Upper lobe of left lung (tissue), 6 donors: ENCODE data around the gene VAC14. TPM values are rescaled to one million over a fixed set of nuclear protein-coding genes. Genes with fewer than 3 reads are reported as not detected.

Experiments
- ATAC-seq, 2 donors: fragments of 200-7000 bp; cut with Tn5 transposase; one replicate each; pipeline ENCODE4 v1.9.1; 2022; ENCODE audit warnings: mild to moderate bottlenecking in 2 of 2, moderate library complexity in 2 of 2; ENCODE audit not compliant: low FRiP score in 2 of 2
- DNase-seq, 2 donors: peaks; one replicate each; pipeline ENCODE4 v3.0.0-alpha.2; 2019 to 2020
- H3K27ac ChIP-seq, 4 donors: fragments of 200-600 bp; sonication (generic); one replicate each; pipeline ENCODE4 v1.5.1; 2016 to 2019
- H3K27me3 ChIP-seq, 4 donors: fragments of 200-600 bp; sonication (generic); one replicate each; pipeline ENCODE4 v1.5.1; 2017 to 2019
- H3K36me3 ChIP-seq, 4 donors: fragments of 200-600 bp; sonication (generic); one replicate each; pipeline ENCODE4 v1.5.1; 2016 to 2019
- H3K4me1 ChIP-seq, 4 donors: fragments of 200-600 bp; sonication (generic); one replicate each; pipeline ENCODE4 v1.5.1; 2018 to 2019
- H3K4me3 ChIP-seq, 4 donors: fragments of 200-600 bp; sonication (generic); one replicate each; pipeline ENCODE4 v1.5.1; 2017 to 2019; ENCODE audit warnings: mild to moderate bottlenecking in 2 of 4, moderate library complexity in 1 of 4
- H3K9me3 ChIP-seq, 4 donors: fragments of 200-600 bp; sonication (generic); one replicate each; pipeline ENCODE4 v1.5.1; 2018 to 2019
- CTCF ChIP-seq, 6 experiments: fragments of 450-650 bp in 4 of 6; fragments of 200-600 bp in 2 of 6; sonication (generic) in 2 of 6; IDR thresholded peaks; one replicate each; pipeline ENCODE4 v1.5.1; 2016 to 2019; ENCODE audit warnings: antibody characterized with exemption in 6 of 6
- EP300 ChIP-seq, 4 donors: sonication (generic); formaldehyde crosslinking; IDR thresholded peaks; one replicate each; pipeline ENCODE4 v1.5.1; 2017; ENCODE audit warnings: antibody characterized with exemption in 4 of 4, control low read depth in 2 of 4
- POLR2A ChIP-seq, 4 donors: fragments of 450-650 bp; IDR thresholded peaks; one replicate each; pipeline ENCODE4 v1.5.1; 2016 to 2017; ENCODE audit warnings: antibody characterized with exemption in 4 of 4, mild to moderate bottlenecking in 2 of 4
- POLR2AphosphoS5 ChIP-seq, 2 donors: sonication (generic); formaldehyde crosslinking; IDR thresholded peaks; one replicate each; pipeline ENCODE4 v1.5.1; 2017; ENCODE audit warnings: antibody characterized with exemption in 2 of 2
- WGBS, 2 donors: methylation state at CpG; one replicate each; pipeline ENCODE4 v1.1.5; 2017 to 2018; 5-methylcytosine and 5-hydroxymethylcytosine counted together
- total RNA-seq, 6 donors: library from RNA; depleted of rRNA in 4 of 6; stranded (reverse); fragments of >200 nt in 4 of 6; gene quantifications; one replicate each; pipeline versions ENCODE4 v1.1.0 to v1.2.1, GENCODE V29; 2016 to 2021
- donor health status: DM: no; HTN: no; CAD: no; lungs with moderate emphysema.
- donor health status: DM: no; HTN: yes; CAD: no; lungs with severe emphysema.

The VAC14 gene
- total RNA-seq, 6 donors from 2014 or later = 39.6 to 145 (median 57.4) TPM

GRCh38 chr16:70781800-70782199, 19.2 kb downstream of the VAC14 start:
- WGBS, 2 donors = 94 to 96% methylated on average over 7 to 14 of the region's 14 CpGs
- Histone ChIP-seq H3K27ac (no peak overlapping the region), H3K9me3 (no peaks in the 10 kb centered on the region), H3K27me3 (no peaks in the 10 kb centered on the region), H3K4me3 (no peak overlapping the region), H3K4me1 (peaks cover 0 to 3% (median 0%) of the 10 kb centered on the region in 4 donors), H3K36me3 (peaks cover 42 to 92% (median 70%) of the 10 kb centered on the region in 4 donors)
- no peak for ATAC-seq
- TF ChIP-seq CTCF (IDR thresholded peaks at IDR 0.05) = no peak
- no peak for TF ChIP-seq POLR2AphosphoS5 (IDR thresholded peaks at IDR 0.05)
- TF ChIP-seq POLR2A (IDR thresholded peaks at IDR 0.05) = no peak
- no peak for TF ChIP-seq EP300 (IDR thresholded peaks at IDR 0.05)
- peak in 1 of 2 donors; percentile 33 for DNase-seq

GRCh38 chr16:70780546-70780945, 20.4 kb downstream of the VAC14 start:
- TF ChIP-seq EP300 (IDR thresholded peaks at IDR 0.05) (no peak), POLR2A (IDR thresholded peaks at IDR 0.05) (no peak), POLR2AphosphoS5 (IDR thresholded peaks at IDR 0.05) (no peak), CTCF (IDR thresholded peaks at IDR 0.05) (no peak)
- no peak overlapping the region for H3K4me3 ChIP-seq
- H3K9me3 ChIP-seq = no peaks in the 10 kb centered on the region
- WGBS, 2 donors = 94 to 99% methylated on average over 9 to 10 of the region's 10 CpGs
- DNase-seq = peak in 1 of 2 donors; percentile 30
- no peak for ATAC-seq
- peaks cover 38 to 84% (median 62%) of the 10 kb centered on the region in 4 donors for H3K36me3 ChIP-seq
- H3K27ac ChIP-seq = no peak overlapping the region
- H3K27me3 ChIP-seq = no peaks in the 10 kb centered on the region
- H3K4me1 ChIP-seq = peaks cover 0 to 3% (median 0%) of the 10 kb centered on the region in 4 donors

GRCh38 chr16:70779361-70779760, 21.6 kb downstream of the VAC14 start:
- TF ChIP-seq POLR2AphosphoS5 (IDR thresholded peaks at IDR 0.05) (no peak), POLR2A (IDR thresholded peaks at IDR 0.05) (no peak), EP300 (IDR thresholded peaks at IDR 0.05) (no peak), CTCF (IDR thresholded peaks at IDR 0.05) (no peak)
- Histone ChIP-seq H3K36me3 (peaks cover 32 to 76% (median 51%) of the 10 kb centered on the region in 4 donors), H3K4me3 (no peak overlapping the region), H3K9me3 (no peaks in the 10 kb centered on the region), H3K27me3 (no peaks in the 10 kb centered on the region), H3K27ac (no peak overlapping the region), H3K4me1 (peaks cover 0 to 3% (median 0%) of the 10 kb centered on the region in 4 donors)
- ATAC-seq (no peak), DNase-seq (no peak)
- 79 to 87% methylated on average over 1 of the region's 1 CpG for WGBS, 2 donors

- 59 to 72% methylated on average over 8 of the region's 8 CpGs for WGBS, 2 donors
- TF ChIP-seq POLR2A (IDR thresholded peaks at IDR 0.05) (no peak), POLR2AphosphoS5 (IDR thresholded peaks at IDR 0.05) (peak in 1 of 2 donors; percentile 42)
- DNase-seq = peak in 1 of 2 donors; percentile 86
- Histone ChIP-seq H3K4me3 (no peak overlapping the region), H3K27me3 (no peaks in the 10 kb centered on the region), H3K36me3 (peaks cover 30 to 71% (median 46%) of the 10 kb centered on the region in 4 donors), H3K27ac (no peak overlapping the region), H3K4me1 (peaks cover 0 to 3% (median 0%) of the 10 kb centered on the region in 4 donors), H3K9me3 (no peaks in the 10 kb centered on the region)
- peak in 1 of 2 donors; percentile 84 for ATAC-seq
Observed at GRCh38 chr16:70778901-70779309, 22.1 kb downstream of the VAC14 start.

- no peaks in the 10 kb centered on the region for H3K9me3 ChIP-seq
- ATAC-seq = no peak
- H3K4me1 ChIP-seq = peaks cover 0 to 3% (median 0%) of the 10 kb centered on the region in 4 donors
- H3K27ac ChIP-seq = no peak overlapping the region
- TF ChIP-seq POLR2AphosphoS5 (IDR thresholded peaks at IDR 0.05) = no peak
- no peak for TF ChIP-seq POLR2A (IDR thresholded peaks at IDR 0.05)
- no peak for TF ChIP-seq CTCF (IDR thresholded peaks at IDR 0.05)
- TF ChIP-seq EP300 (IDR thresholded peaks at IDR 0.05) = no peak
- no peaks in the 10 kb centered on the region for H3K27me3 ChIP-seq
- 88 to 91% methylated on average over 8 of the region's 8 CpGs for WGBS, 2 donors
- no peak for DNase-seq
- peaks cover 21 to 67% (median 37%) of the 10 kb centered on the region in 4 donors for H3K36me3 ChIP-seq
- H3K4me3 ChIP-seq = no peak overlapping the region
Observed at GRCh38 chr16:70777973-70778406, 23.0 kb downstream of the VAC14 start.
